ENCODE data around the gene PTPRN2. TPM values are rescaled to one million over a fixed set of nuclear protein-coding genes. Genes with fewer than 3 reads are reported as not detected.

The PTPRN2 gene
- polyA plus RNA-seq, 1 experiment, result 0.02 TPM

- Histone ChIP-seq H3K9me3 (ENCODE audit: control insufficient read depth, insufficient read depth, low read length) (peaks cover 77% of the 10 kb centered on the region), H3K27me3 (ENCODE audit: control insufficient read depth, insufficient read depth, low read length) (no peaks in the 10 kb centered on the region), H3K27ac (ENCODE audit: low read depth, low read length) (no peak overlapping the region), H3K4me3 (ENCODE audit: low read depth, low read length) (no peak overlapping the region)
- CTCF ChIA-PET, result no interaction called here
- POLR2A ChIA-PET, result no interaction called here
- TF ChIP-seq CTCF (IDR thresholded peaks at IDR 0.05; ENCODE audit: low read depth, low read length), result no peak
- DNase-seq (ENCODE audit: low read depth, low spot score), result no peak
Measured at GRCh38 chr7:157844141-157844540, 743.5 kb downstream of the PTPRN2 start.

DNA sequence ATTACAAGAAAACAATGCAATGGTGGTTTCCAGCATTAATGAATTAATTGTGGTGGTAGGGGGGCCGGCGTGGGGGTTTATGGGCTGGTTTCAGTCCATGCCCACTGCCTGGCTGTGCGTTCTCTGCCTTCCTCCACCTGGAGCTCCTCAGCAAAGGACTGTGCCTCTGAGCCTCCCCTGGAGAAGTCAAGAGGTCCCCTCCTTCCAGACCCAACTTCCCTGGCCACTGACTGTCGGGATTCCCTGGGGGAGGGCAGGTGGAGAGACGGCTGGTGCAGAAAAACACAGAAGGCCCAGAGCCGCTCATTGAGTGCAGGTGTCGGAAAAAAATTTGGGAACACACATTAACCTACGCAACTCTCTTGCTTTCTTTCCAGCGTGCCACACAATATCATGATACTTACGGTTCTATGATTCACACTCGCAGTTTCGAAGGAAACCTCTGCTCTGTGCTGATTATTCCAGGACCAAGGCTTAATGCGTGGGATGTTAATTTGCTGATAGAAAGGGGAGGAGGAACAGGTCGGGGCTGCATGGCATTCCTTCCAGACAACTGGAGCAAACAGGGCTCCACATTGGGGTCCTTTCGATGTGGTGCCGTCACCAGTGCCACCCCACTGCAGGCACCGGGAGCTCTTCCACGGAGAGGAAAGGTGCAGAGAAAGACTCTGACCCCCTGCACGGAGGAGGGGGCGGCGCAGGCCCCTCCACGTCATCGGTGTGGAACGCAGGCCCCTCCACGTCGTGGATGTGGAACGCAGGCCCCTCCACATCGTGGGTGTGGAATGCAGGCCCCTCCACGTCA lies 744.1 kb downstream of the PTPRN2 start:
- peaks cover 75% of the 10 kb centered on the region for H3K9me3 ChIP-seq (ENCODE audit: control insufficient read depth, insufficient read depth, low read length)
- no peaks in the 10 kb centered on the region for H3K27me3 ChIP-seq (ENCODE audit: control insufficient read depth, insufficient read depth, low read length)
- no peak for TF ChIP-seq CTCF (IDR thresholded peaks at IDR 0.05; ENCODE audit: low read depth, low read length)
- H3K27ac ChIP-seq (ENCODE audit: low read depth, low read length), result no peak overlapping the region
- DNase-seq (ENCODE audit: low read depth, low spot score), result no peak
- CTCF ChIA-PET, result no interaction called here
- POLR2A ChIA-PET, result no interaction called here
- H3K4me3 ChIP-seq (ENCODE audit: low read depth, low read length), result no peak overlapping the region

GRCh38 chr7:157841773-157842370 lies 745.8 kb downstream of the PTPRN2 start:
- Histone ChIP-seq H3K27me3 (ENCODE audit: control insufficient read depth, insufficient read depth, low read length) (no peaks in the 10 kb centered on the region), H3K4me3 (ENCODE audit: low read depth, low read length) (no peak overlapping the region), H3K27ac (ENCODE audit: low read depth, low read length) (no peak overlapping the region), H3K9me3 (ENCODE audit: control insufficient read depth, insufficient read depth, low read length) (peaks cover 85% of the 10 kb centered on the region)
- POLR2A ChIA-PET, result no interaction called here
- CTCF ChIA-PET, result no interaction called here
- no peak for DNase-seq (ENCODE audit: low read depth, low spot score)
- no peak for TF ChIP-seq CTCF (IDR thresholded peaks at IDR 0.05; ENCODE audit: low read depth, low read length)

GRCh38 chr7:157840914-157841772 lies 746.5 kb downstream of the PTPRN2 start:
- H3K27ac ChIP-seq (ENCODE audit: low read depth, low read length), result no peak overlapping the region
- TF ChIP-seq CTCF (IDR thresholded peaks at IDR 0.05; ENCODE audit: low read depth, low read length), result no peak
- no peak overlapping the region for H3K4me3 ChIP-seq (ENCODE audit: low read depth, low read length)
- peaks cover 85% of the 10 kb centered on the region for H3K9me3 ChIP-seq (ENCODE audit: control insufficient read depth, insufficient read depth, low read length)
- no peak for DNase-seq (ENCODE audit: low read depth, low spot score)
- no peaks in the 10 kb centered on the region for H3K27me3 ChIP-seq (ENCODE audit: control insufficient read depth, insufficient read depth, low read length)
- CTCF ChIA-PET, result no interaction called here
- POLR2A ChIA-PET, result no interaction called here
